ENCODE results near the gene FADS2. TPM values are rescaled to one million over a fixed set of nuclear protein-coding genes. Genes with fewer than 3 reads are reported as not detected.

The FADS2 gene
- total RNA-seq, 4 donors from 2014 or later = 2.7 to 28.8 (median 3.9) TPM

DNA sequence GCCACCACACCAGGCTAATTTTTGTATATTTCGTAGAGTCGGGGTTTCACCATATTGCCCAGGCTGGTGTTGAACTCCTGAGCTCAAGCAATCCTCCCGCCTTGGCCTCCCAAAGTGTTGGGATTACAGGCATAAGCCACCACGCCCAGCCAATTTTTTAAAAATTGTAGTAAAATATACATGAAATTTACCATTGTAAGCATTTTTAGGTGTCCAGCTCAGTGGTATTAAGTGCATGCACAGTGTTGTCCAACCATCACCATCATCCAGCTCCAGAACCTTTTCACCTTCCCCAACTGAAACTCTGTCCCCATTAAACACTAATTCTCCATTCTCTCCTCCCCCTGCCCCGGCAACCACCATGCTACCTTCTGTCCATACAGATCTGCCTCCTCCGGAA is 54.8 kb downstream of the FADS2 start:
- in situ Hi-C loops (cut with MboI; ENCODE audit: low pct_ligation_motif_present in 1 of 4, low pct_unique_long_range_greater_than_20kb in 1 of 4, low sequenced_read_pairs in 3 of 4) (loop anchor here in 3 of 4 donors (10.0 to 25.0 kb wide), 3 partner anchors 179 to 204 kb away; no protein-coding TSS in a partner anchor), intact Hi-C loops (cut with DNase I; ENCODE audit: low total_unique reads) (no loop called here)
- TF ChIP-seq POLR2AphosphoS5 (IDR thresholded peaks at IDR 0.05) = no peak
- TF ChIP-seq, protein P1, sequence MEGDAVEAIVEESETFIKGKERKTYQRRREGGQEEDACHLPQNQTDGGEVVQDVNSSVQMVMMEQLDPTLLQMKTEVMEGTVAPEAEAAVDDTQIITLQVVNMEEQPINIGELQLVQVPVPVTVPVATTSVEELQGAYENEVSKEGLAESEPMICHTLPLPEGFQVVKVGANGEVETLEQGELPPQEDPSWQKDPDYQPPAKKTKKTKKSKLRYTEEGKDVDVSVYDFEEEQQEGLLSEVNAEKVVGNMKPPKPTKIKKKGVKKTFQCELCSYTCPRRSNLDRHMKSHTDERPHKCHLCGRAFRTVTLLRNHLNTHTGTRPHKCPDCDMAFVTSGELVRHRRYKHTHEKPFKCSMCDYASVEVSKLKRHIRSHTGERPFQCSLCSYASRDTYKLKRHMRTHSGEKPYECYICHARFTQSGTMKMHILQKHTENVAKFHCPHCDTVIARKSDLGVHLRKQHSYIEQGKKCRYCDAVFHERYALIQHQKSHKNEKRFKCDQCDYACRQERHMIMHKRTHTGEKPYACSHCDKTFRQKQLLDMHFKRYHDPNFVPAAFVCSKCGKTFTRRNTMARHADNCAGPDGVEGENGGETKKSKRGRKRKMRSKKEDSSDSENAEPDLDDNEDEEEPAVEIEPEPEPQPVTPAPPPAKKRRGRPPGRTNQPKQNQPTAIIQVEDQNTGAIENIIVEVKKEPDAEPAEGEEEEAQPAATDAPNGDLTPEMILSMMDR (IDR thresholded peaks at IDR 0.05) = no peak
- TF ChIP-seq EP300 (IDR thresholded peaks at IDR 0.05; ENCODE audit: low read depth) = no peak
- no peak for TF ChIP-seq POLR2A (IDR thresholded peaks at IDR 0.05)
- Histone ChIP-seq H3K9me3 (no peaks in the 10 kb centered on the region), H3K27me3 (no peaks in the 10 kb centered on the region), H3K27ac (no peak overlapping the region), H3K36me3 (no peaks in the 10 kb centered on the region), H3K4me3 (no peak overlapping the region), H3K4me1 (peaks cover 0 to 5% (median 0%) of the 10 kb centered on the region in 4 donors)
- WGBS, 2 donors (ENCODE audit: low coverage in 1 of 2) = 86 to 87% methylated on average over 6 of the region's 6 CpGs
- DNase-seq = no peak

DNA sequence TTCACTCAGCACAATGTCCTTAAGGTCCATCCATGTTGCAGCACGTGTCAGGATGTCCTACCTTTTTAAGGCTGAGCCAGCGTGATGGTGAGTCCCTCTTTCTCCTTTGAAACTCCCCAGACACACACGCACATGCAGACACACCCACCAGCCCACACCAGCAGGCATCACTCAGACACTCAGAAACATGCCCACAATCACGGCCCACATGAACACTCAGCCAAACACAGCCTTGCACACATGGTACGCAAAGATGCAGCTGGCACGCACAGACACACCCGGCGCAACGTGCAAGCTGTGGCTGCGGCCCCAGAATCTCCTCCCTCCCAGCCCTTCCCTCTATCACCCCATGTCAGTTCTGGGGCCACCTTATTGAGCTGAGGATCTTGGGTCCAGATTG is 55.2 kb downstream of the FADS2 start:
- H3K27ac ChIP-seq = no peak overlapping the region
- no peaks in the 10 kb centered on the region for H3K9me3 ChIP-seq
- H3K36me3 ChIP-seq = no peaks in the 10 kb centered on the region
- no peak overlapping the region for H3K4me3 ChIP-seq
- in situ Hi-C loops (cut with MboI; ENCODE audit: low pct_ligation_motif_present in 1 of 4, low pct_unique_long_range_greater_than_20kb in 1 of 4, low sequenced_read_pairs in 3 of 4) = loop anchor here in 3 of 4 donors (10.0 to 25.0 kb wide), 3 partner anchors 179 to 204 kb away; no protein-coding TSS in a partner anchor
- H3K27me3 ChIP-seq = no peaks in the 10 kb centered on the region
- no peak for DNase-seq
- H3K4me1 ChIP-seq = peaks cover 0 to 9% (median 0%) of the 10 kb centered on the region in 4 donors
- TF ChIP-seq EP300 (IDR thresholded peaks at IDR 0.05; ENCODE audit: low read depth) (no peak), POLR2AphosphoS5 (IDR thresholded peaks at IDR 0.05) (no peak), POLR2A (IDR thresholded peaks at IDR 0.05) (no peak)
- TF ChIP-seq, protein P1 (IDR thresholded peaks at IDR 0.05) = no peak
- intact Hi-C loops (cut with DNase I; ENCODE audit: low total_unique reads) = no loop called here
- 86 to 89% methylated on average over 2 to 10 of the region's 10 CpGs for WGBS, 2 donors (ENCODE audit: low coverage in 1 of 2)

DNA sequence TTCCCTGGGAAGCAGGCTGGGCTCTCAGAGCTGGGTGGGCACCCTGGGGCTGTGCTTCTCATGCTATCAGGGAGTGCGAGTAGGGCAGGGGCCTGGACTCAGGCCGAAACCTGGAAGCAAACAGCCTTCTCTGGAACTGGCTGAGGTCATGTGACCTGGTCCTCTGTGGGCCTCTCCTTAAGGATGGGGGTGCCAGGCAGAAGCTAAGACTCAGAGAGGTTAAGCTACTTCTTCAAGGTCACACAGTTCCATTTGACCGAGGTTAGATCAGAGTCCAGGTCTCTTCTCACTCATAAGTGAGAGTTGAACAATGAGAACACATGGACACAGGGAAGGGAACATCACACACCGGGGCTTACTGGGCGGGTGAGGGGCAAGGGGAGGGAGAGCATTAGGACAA is 55.8 kb downstream of the FADS2 start:
- intact Hi-C loops (cut with DNase I; ENCODE audit: low total_unique reads) (no loop called here), in situ Hi-C loops (cut with MboI; ENCODE audit: low pct_ligation_motif_present in 1 of 4, low pct_unique_long_range_greater_than_20kb in 1 of 4, low sequenced_read_pairs in 3 of 4) (loop anchor here in 3 of 4 donors (10.0 to 25.0 kb wide), 3 partner anchors 178 to 203 kb away; no protein-coding TSS in a partner anchor)

DNA sequence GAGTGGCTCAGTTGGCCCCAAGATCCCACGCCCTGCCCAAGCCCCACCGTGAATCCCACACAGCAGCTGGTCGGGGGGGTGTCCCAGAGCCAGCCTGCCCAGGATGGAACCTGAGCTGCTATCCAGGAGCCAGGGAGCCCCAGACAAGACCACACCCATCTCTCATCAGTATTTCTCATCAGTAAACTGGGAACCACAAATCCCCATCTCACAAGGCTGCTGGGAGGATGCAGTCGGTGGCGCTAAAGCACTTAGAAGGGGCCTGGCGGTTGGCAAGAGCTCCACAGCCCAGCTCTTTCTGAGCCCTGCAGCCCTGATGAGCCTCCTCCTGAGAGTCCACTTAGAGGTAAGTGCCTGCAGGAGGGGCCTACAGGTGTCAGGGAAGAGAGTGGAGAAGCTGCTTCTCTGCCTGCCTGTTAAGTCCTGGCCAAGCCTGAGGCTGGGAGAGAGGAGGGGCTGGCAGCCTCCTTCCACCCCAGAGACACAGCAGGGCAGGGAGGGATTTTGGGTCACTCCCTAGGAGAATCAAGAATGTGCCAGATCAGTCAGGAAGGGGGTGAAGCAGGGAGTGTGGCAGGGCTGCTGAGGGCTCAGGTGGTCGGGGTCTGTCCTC is 57.2 kb downstream of the FADS2 start:
- intact Hi-C loops (cut with DNase I; ENCODE audit: low total_unique reads) = no loop called here

More for the DNA sequence above, 55.8 kb downstream of the FADS2 start:
- DNase-seq = no peak
- Histone ChIP-seq H3K9me3 (no peaks in the 10 kb centered on the region), H3K4me1 (peaks cover 0 to 9% (median 0%) of the 10 kb centered on the region in 4 donors), H3K27me3 (no peaks in the 10 kb centered on the region), H3K27ac (no peak overlapping the region), H3K4me3 (no peak overlapping the region), H3K36me3 (no peaks in the 10 kb centered on the region)
- no peak for TF ChIP-seq EP300 (IDR thresholded peaks at IDR 0.05; ENCODE audit: low read depth)
- TF ChIP-seq, protein P1 (IDR thresholded peaks at IDR 0.05) = no peak
- TF ChIP-seq POLR2AphosphoS5 (IDR thresholded peaks at IDR 0.05) = no peak
- TF ChIP-seq POLR2A (IDR thresholded peaks at IDR 0.05) = no peak
- WGBS, 2 donors (ENCODE audit: low coverage in 1 of 2) = 87 to 92% methylated on average over 2 to 5 of the region's 5 CpGs

More for the DNA sequence above, 57.2 kb downstream of the FADS2 start:
- Histone ChIP-seq H3K4me1 (peaks cover under 1 to 10% (median 2%) of the 10 kb centered on the region in 4 donors), H3K36me3 (no peaks in the 10 kb centered on the region), H3K27ac (no peak overlapping the region), H3K27me3 (no peaks in the 10 kb centered on the region), H3K9me3 (no peaks in the 10 kb centered on the region), H3K4me3 (no peak overlapping the region)
- 87% methylated on average over 4 of the region's 7 CpGs; no CpG with 5 or more reads in 1 of the 2 donors for WGBS, 2 donors (ENCODE audit: low coverage in 1 of 2)
- no peak for DNase-seq
- TF ChIP-seq EP300 (IDR thresholded peaks at IDR 0.05; ENCODE audit: low read depth) (no peak), POLR2A (IDR thresholded peaks at IDR 0.05) (no peak), POLR2AphosphoS5 (IDR thresholded peaks at IDR 0.05) (no peak)
- TF ChIP-seq, protein P1 (IDR thresholded peaks at IDR 0.05) = no peak
- in situ Hi-C loops (cut with MboI; ENCODE audit: low pct_ligation_motif_present in 1 of 4, low pct_unique_long_range_greater_than_20kb in 1 of 4, low sequenced_read_pairs in 3 of 4) = loop anchor here in 3 of 4 donors (10.0 to 25.0 kb wide), 3 partner anchors 177 to 202 kb away; no protein-coding TSS in a partner anchor

Measured in transverse colon (tissue), 4 donors.